K562 (cell line): ENCODE data around the gene KRR1. TPM values are rescaled to one million over a fixed set of nuclear protein-coding genes. Genes with fewer than 3 reads are reported as not detected.

ENCODE experiments used
- ATAC-seq: fragments of 200-7000 bp; cut with Tn5 transposase; 3 replicates; pipeline ENCODE4 v1.9.1; 2020; ENCODE audit warnings: moderate library complexity
- BruUV-seq: library from RNA; stranded (reverse); fragments of 400-500 nt; replicated peaks from 2 replicates; lab custom pipeline; 2021; lab: Mats Ljungman, UMichigan
- CTCF ChIA-PET: fragments of 300-600 bp; formaldehyde crosslinking; extraction: SDS; loops from one replicate; lab custom pipeline; 2021; ENCODE audit warnings: low intra/inter-chr PET ratio; lab: Yijun Ruan, JAX
- POLR2A ChIA-PET: fragments of 300-600, 350-650 bp; sonication (Branson Sonifier 250); formaldehyde crosslinking; extraction: SDS; loops from one replicate; lab custom pipeline; 2021; ENCODE audit warnings: antibody characterized with exemption, inconsistent platforms; lab: Yijun Ruan, JAX
- DNase-seq, 4 experiments: peaks; one replicate each; pipeline versions ENCODE4 v3.0.0 to v3.0.0-alpha.2; 2011 to 2018; ENCODE audit warnings: low spot score in 3 of 4, mixed read lengths in 3 of 4; ENCODE audit errors: extremely low read depth in 1 of 4
- FAIRE-seq: peaks from 2 replicates; lab custom pipeline; 2011; peaks lifted over from hg19 to GRCh38; lab: Jason Lieb, UNC
- H2AFZ ChIP-seq: 2 replicates; pipeline ENCODE4 v1.6.0; 2011; ENCODE audit warnings: low read depth, low read length, control low read depth, inconsistent platforms
- H3K27ac ChIP-seq: fragments of 200-600 bp; 3 replicates; pipeline ENCODE4 v1.8.0; 2011; ENCODE audit warnings: low read depth, mild to moderate bottlenecking, control low read depth, inconsistent platforms, low read length, moderate library complexity, mixed read lengths; ENCODE audit errors: extremely low read depth
- H3K27me3 ChIP-seq, 2 experiments: fragments of 300-600 bp in 1 of 2; 2 replicates in 1 of 2; 3 replicates in 1 of 2; pipeline versions ENCODE4 v1.6.0 to v1.8.0; 2011; ENCODE audit warnings: inconsistent platforms in 2 of 2, low read length in 2 of 2, mild to moderate bottlenecking in 1 of 2, mixed read lengths in 1 of 2, moderate library complexity in 1 of 2; ENCODE audit not compliant: control insufficient read depth in 2 of 2, insufficient read depth in 2 of 2
- H3K36me3 ChIP-seq: fragments of 300-600 bp; 3 replicates; pipeline ENCODE4 v1.8.0; 2011; ENCODE audit warnings: mild to moderate bottlenecking, low read length, inconsistent platforms; ENCODE audit not compliant: control insufficient read depth, insufficient read depth
- H3K4me1 ChIP-seq, 2 experiments: fragments of 200-600 bp in 1 of 2; replicated peaks in 1 of 2; 2 replicates in 1 of 2; 3 replicates in 1 of 2; pipeline versions ENCODE4 v1.5.1 to v1.8.0; 2011; ENCODE audit warnings: inconsistent platforms in 2 of 2, low read length in 2 of 2, mild to moderate bottlenecking in 1 of 2, mixed read lengths in 1 of 2, moderate library complexity in 1 of 2; ENCODE audit not compliant: control insufficient read depth in 2 of 2, insufficient read depth in 2 of 2
- H3K4me2 ChIP-seq: 2 replicates; pipeline ENCODE4 v1.6.1; 2011; ENCODE audit warnings: low read length, control low read depth, inconsistent platforms, mixed read lengths; ENCODE audit not compliant: insufficient read depth
- H3K4me3 ChIP-seq: fragments of 200-600 bp; sonication (generic), shearing (Covaris generic); 2 replicates; pipeline ENCODE4 v1.5.1; 2016; ENCODE audit warnings: control low read depth, inconsistent platforms
- H3K79me2 ChIP-seq: fragments of 200-600 bp; 3 replicates; pipeline ENCODE4 v1.8.0; 2011; ENCODE audit warnings: low read length, inconsistent platforms; ENCODE audit not compliant: control insufficient read depth, insufficient read depth
- H3K9ac ChIP-seq, 2 experiments: 2 replicates each; pipeline versions ENCODE4 v1.6.0 to v1.6.1; 2011; ENCODE audit warnings: low read depth in 2 of 2, low read length in 2 of 2, control low read depth in 1 of 2, inconsistent platforms in 1 of 2, mild to moderate bottlenecking in 1 of 2, mixed read lengths in 1 of 2; ENCODE audit not compliant: insufficient read depth in 1 of 2
- H3K9me1 ChIP-seq: one replicate; pipeline ENCODE4 v1.6.0; 2011; ENCODE audit warnings: inconsistent platforms, mild to moderate bottlenecking, low read length, moderate library complexity; ENCODE audit not compliant: control insufficient read depth, insufficient read depth
- H3K9me3 ChIP-seq: replicated peaks from 2 replicates; pipeline ENCODE4 v1.5.1; 2011; ENCODE audit warnings: low read depth, low read length, inconsistent platforms; ENCODE audit not compliant: control insufficient read depth, insufficient read depth
- H4K20me1 ChIP-seq: replicated peaks from 2 replicates; pipeline ENCODE4 v1.6.1; 2011; ENCODE audit warnings: low read length, inconsistent platforms, mixed read lengths; ENCODE audit not compliant: control insufficient read depth, insufficient read depth
- DIDO1 ChIP-seq: fragments of 450-650 bp; IDR thresholded peaks from 2 replicates; pipeline ENCODE4 v1.6.1; 2016; ENCODE audit warnings: low read depth, missing biosample characterization, missing genetic modification characterization
- FOXP1 ChIP-seq: sonication (generic); formaldehyde crosslinking; IDR thresholded peaks from 2 replicates; pipeline ENCODE4 v1.8.0; 2022; ENCODE audit warnings: mild to moderate bottlenecking, missing genetic modification reagents
- HMG20B ChIP-seq: fragments of 250-450 bp; sonication (Bioruptor Pico); IDR thresholded peaks from 2 replicates; pipeline ENCODE4 v1.5.0; 2021; ENCODE audit warnings: mild to moderate bottlenecking
- MEF2A ChIP-seq: IDR thresholded peaks from 2 replicates; pipeline ENCODE4 v1.6.1; 2011; ENCODE audit warnings: low read depth, mild to moderate bottlenecking, low read length, moderate library complexity; ENCODE audit not compliant: control insufficient read depth
- SIN3A ChIP-seq, 2 experiments: fragments of 150-350 bp in 1 of 2; IDR thresholded peaks; 2 replicates each; pipeline ENCODE4 v1.6.1; 2011 to 2016; ENCODE audit warnings: borderline replicate concordance in 2 of 2, low read depth in 2 of 2, low read length in 2 of 2, mild to moderate bottlenecking in 2 of 2, moderate library complexity in 2 of 2; ENCODE audit not compliant: control insufficient read depth in 1 of 2
- STAT5A ChIP-seq: IDR thresholded peaks from 2 replicates; pipeline ENCODE4 v1.6.1; 2012; ENCODE audit warnings: low read length, inconsistent platforms, borderline replicate concordance
- U2AF1 ChIP-seq: fragments of 200-400 bp; formaldehyde crosslinking; optimal IDR thresholded peaks from 2 replicates; pipeline ENCODE3; 2017; ENCODE audit warnings: mild to moderate bottlenecking, low read depth, low read length, moderate library complexity
- ZNF212 ChIP-seq: fragments of 450-650 bp; formaldehyde crosslinking; IDR thresholded peaks from 2 replicates; pipeline ENCODE4 v1.4.0; 2020; ENCODE audit warnings: mild to moderate bottlenecking
- ZNF41 ChIP-seq: fragments of 250-450 bp; sonication (Bioruptor Pico); conservative IDR thresholded peaks from 2 replicates; pipeline ENCODE4 v1.4.0; 2020; ENCODE audit warnings: mild to moderate bottlenecking
- WGBS: fragments of 100-300 bp; shearing (Covaris generic); methylation state at CpG from one replicate; pipeline ENCODE4 v1.1.6; 2016; ENCODE audit warnings: low coverage, mixed read lengths; ENCODE audit not compliant: insufficient coverage; ENCODE audit errors: missing lambda C conversion rate; 5-methylcytosine and 5-hydroxymethylcytosine counted together
- in situ Hi-C: fragments of 300-500 bp; cut with MboI; formaldehyde crosslinking; loops from 4 replicates; pipeline ENCODE4 v1.15.0; 2018; ENCODE audit warnings: inconsistent platforms, mixed read lengths
- intact Hi-C: fragments of 100-400 bp; cut with micrococcal nuclease; formaldehyde crosslinking; loops from 2 replicates; pipeline ENCODE4 v1.14.2; 2022
- polyA plus RNA-seq, 8 experiments: library from polyadenylated mRNA; depleted of rRNA in 4 of 8; stranded (reverse) in 5 of 8; unstranded in 3 of 8; fragments of >200 nt; fragmentation: Nextera tagmentation in 2 of 8; fragmentation: Illumina TruSeq in 1 of 8; extraction: Ambion mirVana in 2 of 8; extraction: Trizol in 1 of 8; gene quantifications; 2 replicates each; pipeline versions ENCODE4 v1.2.1 to v1.2.3, GENCODE V29; 2011 to 2014; ENCODE audit warnings: inconsistent platforms in 1 of 8, missing spikeins in 1 of 8
- total RNA-seq, 7 experiments: library from RNA; depleted of rRNA in 6 of 7; stranded (reverse); fragments of >200 nt in 6 of 7; fragmentation: Illumina TruSeq in 2 of 7; extraction: Trizol in 2 of 7; gene quantifications; 2 replicates each; pipeline versions ENCODE4 v1.2.1 to v1.2.3, GENCODE V29; 2011 to 2021; ENCODE audit warnings: low replicate concordance in 1 of 7
- TF ChIP-seq, protein P1 (sequence below), 2 experiments: fragments of 450-650 bp in 1 of 2; IDR thresholded peaks; 2 replicates each; pipeline ENCODE4 v1.6.1; 2011 to 2017; ENCODE audit warnings: low read depth in 2 of 2, antibody characterized with exemption in 1 of 2, borderline replicate concordance in 1 of 2, low read length in 1 of 2, mild to moderate bottlenecking in 1 of 2, mixed read lengths in 1 of 2; ENCODE audit not compliant: control insufficient read depth in 1 of 2
- TF ChIP-seq, protein P2 (sequence below): fragments of 250-450 bp; sonication (Bioruptor Pico); IDR thresholded peaks from 2 replicates; pipeline ENCODE4 v1.8.0; 2022; ENCODE audit warnings: moderate library complexity, mild to moderate bottlenecking, inconsistent platforms
- TF ChIP-seq, protein P3 (sequence below): sonication (generic); formaldehyde crosslinking; IDR thresholded peaks from 2 replicates; pipeline ENCODE4 v1.8.0; 2022; ENCODE audit warnings: mild to moderate bottlenecking, low read depth, missing genetic modification reagents

Gene KRR1
- total and polyA plus RNA-seq, 9 of the 15 experiments (the other 6 are each of a cell fraction or from before 2014, with no cell fraction given): 42.6 to 102 (median 61.0) TPM

DNA sequence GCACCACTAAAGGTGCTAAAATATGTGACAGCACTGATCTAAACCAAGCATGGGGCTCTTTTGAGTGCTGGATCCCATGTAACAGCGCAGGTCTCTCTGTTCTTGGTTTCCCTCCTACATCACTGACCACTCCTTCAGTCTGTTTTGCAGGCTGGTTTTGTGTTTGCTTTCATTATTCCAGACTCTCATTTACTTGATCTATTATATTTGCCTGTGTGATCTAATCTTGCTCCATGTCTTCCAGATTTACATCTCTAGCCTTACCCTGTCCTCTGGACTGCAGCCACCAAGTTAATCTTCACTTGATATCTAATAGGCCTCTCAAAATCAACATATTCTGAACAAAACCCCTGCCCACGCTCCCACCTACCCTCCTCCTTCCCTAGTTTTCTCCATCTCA lies 22.2 kb downstream of the KRR1 start:
- DNase-seq (no peak), ATAC-seq (no peak)

More for the DNA sequence above, 22.2 kb downstream of the KRR1 start:
- Histone ChIP-seq H4K20me1 (no peaks in the 10 kb centered on the region), H3K9ac (no peak overlapping the region), H3K4me2 (no peak overlapping the region), H3K9me1 (no peaks in the 10 kb centered on the region), H3K27me3 (no peaks in the 10 kb centered on the region), H2AFZ (no peak overlapping the region), H3K4me3 (no peak overlapping the region), H3K27ac (no peak overlapping the region), H3K36me3 (no peaks in the 10 kb centered on the region; the same call in 2 of the 3 replicates), H3K79me2 (no peaks in the 10 kb centered on the region), H3K9me3 (no peaks in the 10 kb centered on the region), H3K4me1 (no peaks in the 10 kb centered on the region)
- 88% methylated on average over 2 of the region's 2 CpGs for WGBS
- no TSS peak for BruUV-seq
- ChIA-PET POLR2A (no interaction called here), CTCF (no interaction called here)
- in situ Hi-C loops (loop anchor here (10.0 kb wide), 1 partner anchor 154 kb away; the partner anchor contains the start of genes CAPS2 and GLIPR1L1), intact Hi-C loops (loop anchor here (5.0 to 10.0 kb wide), 3 partner anchors 543 to 966 kb away; partner anchors contain the start of genes BBS10 and PHLDA1)
- no peak for TF ChIP-seq FOXP1 (CRISPR knock-in tag)
- no peak for TF ChIP-seq HMG20B
- TF ChIP-seq U2AF1: no peak
- TF ChIP-seq ZNF41 (CRISPR knock-in tag): no peak
- TF ChIP-seq STAT5A: no peak
- TF ChIP-seq DIDO1: no peak
- TF ChIP-seq, protein P1, sequence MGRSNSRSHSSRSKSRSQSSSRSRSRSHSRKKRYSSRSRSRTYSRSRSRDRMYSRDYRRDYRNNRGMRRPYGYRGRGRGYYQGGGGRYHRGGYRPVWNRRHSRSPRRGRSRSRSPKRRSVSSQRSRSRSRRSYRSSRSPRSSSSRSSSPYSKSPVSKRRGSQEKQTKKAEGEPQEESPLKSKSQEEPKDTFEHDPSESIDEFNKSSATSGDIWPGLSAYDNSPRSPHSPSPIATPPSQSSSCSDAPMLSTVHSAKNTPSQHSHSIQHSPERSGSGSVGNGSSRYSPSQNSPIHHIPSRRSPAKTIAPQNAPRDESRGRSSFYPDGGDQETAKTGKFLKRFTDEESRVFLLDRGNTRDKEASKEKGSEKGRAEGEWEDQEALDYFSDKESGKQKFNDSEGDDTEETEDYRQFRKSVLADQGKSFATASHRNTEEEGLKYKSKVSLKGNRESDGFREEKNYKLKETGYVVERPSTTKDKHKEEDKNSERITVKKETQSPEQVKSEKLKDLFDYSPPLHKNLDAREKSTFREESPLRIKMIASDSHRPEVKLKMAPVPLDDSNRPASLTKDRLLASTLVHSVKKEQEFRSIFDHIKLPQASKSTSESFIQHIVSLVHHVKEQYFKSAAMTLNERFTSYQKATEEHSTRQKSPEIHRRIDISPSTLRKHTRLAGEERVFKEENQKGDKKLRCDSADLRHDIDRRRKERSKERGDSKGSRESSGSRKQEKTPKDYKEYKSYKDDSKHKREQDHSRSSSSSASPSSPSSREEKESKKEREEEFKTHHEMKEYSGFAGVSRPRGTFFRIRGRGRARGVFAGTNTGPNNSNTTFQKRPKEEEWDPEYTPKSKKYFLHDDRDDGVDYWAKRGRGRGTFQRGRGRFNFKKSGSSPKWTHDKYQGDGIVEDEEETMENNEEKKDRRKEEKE (IDR thresholded peaks at IDR 0.05; ENCODE audit: borderline replicate concordance in 1 of 2, control insufficient read depth in 1 of 2, low read depth in 2 of 2, low read length in 1 of 2): no peak
- no peak for TF ChIP-seq ZNF212 (CRISPR knock-in tag)
- TF ChIP-seq SIN3A (IDR thresholded peaks at IDR 0.05; ENCODE audit: borderline replicate concordance in 2 of 2, control insufficient read depth in 1 of 2, low read depth in 2 of 2, low read length in 2 of 2): no peak
- TF ChIP-seq, protein P2, sequence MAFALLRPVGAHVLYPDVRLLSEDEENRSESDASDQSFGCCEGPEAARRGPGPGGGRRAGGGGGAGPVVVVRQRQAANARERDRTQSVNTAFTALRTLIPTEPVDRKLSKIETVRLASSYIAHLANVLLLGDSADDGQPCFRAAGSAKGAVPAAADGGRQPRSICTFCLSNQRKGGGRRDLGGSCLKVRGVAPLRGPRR: no peak
- TF ChIP-seq, protein P3, sequence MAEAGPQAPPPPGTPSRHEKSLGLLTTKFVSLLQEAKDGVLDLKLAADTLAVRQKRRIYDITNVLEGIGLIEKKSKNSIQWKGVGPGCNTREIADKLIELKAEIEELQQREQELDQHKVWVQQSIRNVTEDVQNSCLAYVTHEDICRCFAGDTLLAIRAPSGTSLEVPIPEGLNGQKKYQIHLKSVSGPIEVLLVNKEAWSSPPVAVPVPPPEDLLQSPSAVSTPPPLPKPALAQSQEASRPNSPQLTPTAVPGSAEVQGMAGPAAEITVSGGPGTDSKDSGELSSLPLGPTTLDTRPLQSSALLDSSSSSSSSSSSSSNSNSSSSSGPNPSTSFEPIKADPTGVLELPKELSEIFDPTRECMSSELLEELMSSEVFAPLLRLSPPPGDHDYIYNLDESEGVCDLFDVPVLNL (CRISPR knock-in tag): no peak
- TF ChIP-seq MEF2A: no peak
- FAIRE-seq: no peak
